ENCODE data around the gene CD2AP. TPM values are rescaled to one million over a fixed set of nuclear protein-coding genes. Genes with fewer than 3 reads are reported as not detected.

Gene CD2AP
- total RNA-seq, 1 donor from 2014 or later: 68.8 TPM

- Histone ChIP-seq H3K36me3 (ENCODE audit: insufficient read depth, low read length) (no peaks in the 10 kb centered on the region), H3K4me3 (ENCODE audit: insufficient read depth, low read depth, low read length) (no peak overlapping the region), H3K27ac (ENCODE audit: low read depth, low read length) (no peak overlapping the region), H3K79me2 (ENCODE audit: insufficient read depth, low read length) (peaks cover 51% of the 10 kb centered on the region), H4K20me1 (ENCODE audit: insufficient read depth, low read length) (peaks cover 30% of the 10 kb centered on the region), H3K4me1 (ENCODE audit: insufficient read depth, low read length) (no peaks in the 10 kb centered on the region), H3K27me3 (ENCODE audit: insufficient read depth, low read length) (no peaks in the 10 kb centered on the region), H3K4me2 (ENCODE audit: low read length) (no peak overlapping the region), H2AFZ (ENCODE audit: low read depth, low read length) (no peak overlapping the region), H3K9me3 (ENCODE audit: insufficient read depth, low read depth, low read length) (no peaks in the 10 kb centered on the region), H3K9ac (ENCODE audit: low read length) (no peak overlapping the region)
- H3K27ac Mint-ChIP-seq (ENCODE audit: unreplicated experiment): no peak overlapping the region
- peaks cover 5% of the 10 kb centered on the region for H3K4me1 Mint-ChIP-seq (ENCODE audit: low read depth, unreplicated experiment)
- no peak for DNase-seq (ENCODE audit: low read depth)
- FAIRE-seq: no peak
- H3K9me3 Mint-ChIP-seq (ENCODE audit: unreplicated experiment): no peaks in the 10 kb centered on the region
- no peaks in the 10 kb centered on the region for H3K27me3 Mint-ChIP-seq (ENCODE audit: low read depth, unreplicated experiment)
- TF ChIP-seq CTCF (IDR thresholded peaks at IDR 0.05; ENCODE audit: insufficient read depth, low read depth, low read length) (no peak), EZH2 (IDR thresholded peaks at IDR 0.05; ENCODE audit: insufficient read depth, low read length) (no peak)
- peaks cover 2% of the 10 kb centered on the region for H3K36me3 Mint-ChIP-seq (ENCODE audit: low read depth, unreplicated experiment)
- H3K4me3 Mint-ChIP-seq (ENCODE audit: unreplicated experiment): no peak overlapping the region
Measured at GRCh38 chr6:47532981-47533585, 55.5 kb downstream of the CD2AP start.

GRCh38 chr6:47534063-47534462 is 56.5 kb downstream of the CD2AP start:
- H3K36me3 ChIP-seq (ENCODE audit: insufficient read depth, low read length): no peaks in the 10 kb centered on the region
- FAIRE-seq (no peak), DNase-seq (ENCODE audit: low read depth) (no peak)
- Mint-ChIP-seq H3K36me3 (ENCODE audit: low read depth, unreplicated experiment) (peaks cover 2% of the 10 kb centered on the region), H3K4me1 (ENCODE audit: low read depth, unreplicated experiment) (peaks cover 5% of the 10 kb centered on the region), H3K27me3 (ENCODE audit: low read depth, unreplicated experiment) (no peaks in the 10 kb centered on the region), H3K27ac (ENCODE audit: unreplicated experiment) (no peak overlapping the region), H3K4me3 (ENCODE audit: unreplicated experiment) (no peak overlapping the region), H3K9me3 (ENCODE audit: unreplicated experiment) (no peaks in the 10 kb centered on the region)
- no peaks in the 10 kb centered on the region for H3K4me1 ChIP-seq (ENCODE audit: insufficient read depth, low read length)
- no peak for TF ChIP-seq CTCF (IDR thresholded peaks at IDR 0.05; ENCODE audit: insufficient read depth, low read depth, low read length)
- no peak for TF ChIP-seq EZH2 (IDR thresholded peaks at IDR 0.05; ENCODE audit: insufficient read depth, low read length)
- no peak overlapping the region for H2AFZ ChIP-seq (ENCODE audit: low read depth, low read length)
- no peaks in the 10 kb centered on the region for H3K9me3 ChIP-seq (ENCODE audit: insufficient read depth, low read depth, low read length)
- peaks cover 43% of the 10 kb centered on the region for H3K79me2 ChIP-seq (ENCODE audit: insufficient read depth, low read length)
- peaks cover 24% of the 10 kb centered on the region for H4K20me1 ChIP-seq (ENCODE audit: insufficient read depth, low read length)
- H3K9ac ChIP-seq (ENCODE audit: low read length): no peak overlapping the region
- H3K4me3 ChIP-seq (ENCODE audit: insufficient read depth, low read depth, low read length): no peak overlapping the region
- no peaks in the 10 kb centered on the region for H3K27me3 ChIP-seq (ENCODE audit: insufficient read depth, low read length)
- H3K27ac ChIP-seq (ENCODE audit: low read depth, low read length): no peak overlapping the region
- H3K4me2 ChIP-seq (ENCODE audit: low read length): no peak overlapping the region
